ENCODE measurements around the gene KPNA4. TPM values are rescaled to one million over a fixed set of nuclear protein-coding genes. Genes with fewer than 3 reads are reported as not detected.
A peak's percentile ranks its signal among the peaks of the same experiment; 100 is the strongest.

The KPNA4 gene
- total RNA-seq, 2 experiments from 2014 or later = 44.9 to 48.4 TPM

- Mint-ChIP-seq H3K4me1 (ENCODE audit: low read depth) (peaks cover 38% of the 10 kb centered on the region), H3K27me3 (no peaks in the 10 kb centered on the region), H3K27ac (no peak overlapping the region), H3K4me3 (peak overlapping the region; percentile 45), H3K36me3 (peaks cover 36% of the 10 kb centered on the region), H3K9me3 (no peaks in the 10 kb centered on the region)
- intact Hi-C loops (cut with micrococcal nuclease) = loop anchor here (5.0 kb wide), 1 partner anchor 41 kb away; no protein-coding TSS in a partner anchor
- CTCF ChIA-PET = no interaction called here
- DNase-seq = no peak
- POLR2A ChIA-PET = interaction anchor here (0.6 kb wide), 1 partner anchor 45 kb away, joined by 3 read pairs; no protein-coding TSS in a partner anchor
These were observed 118.8 kb downstream of the KPNA4 start for GRCh38 chr3:160446522-160447056.

- H3K4me3 Mint-ChIP-seq = no peak overlapping the region
- intact Hi-C loops (cut with micrococcal nuclease) = loop anchor here (5.0 kb wide), 1 partner anchor 41 kb away; no protein-coding TSS in a partner anchor
- H3K4me1 Mint-ChIP-seq (ENCODE audit: low read depth) = peaks cover 38% of the 10 kb centered on the region
- DNase-seq = no peak
- POLR2A ChIA-PET = interaction anchor here (0.7 kb wide), 1 partner anchor 13 kb away, joined by 5 read pairs; no protein-coding TSS in a partner anchor
- CTCF ChIA-PET = interaction anchor here (1.1 kb wide), 1 partner anchor 33 kb away, joined by 5 read pairs; no protein-coding TSS in a partner anchor
- no peaks in the 10 kb centered on the region for H3K27me3 Mint-ChIP-seq
- H3K27ac Mint-ChIP-seq = no peak overlapping the region
- H3K9me3 Mint-ChIP-seq = no peaks in the 10 kb centered on the region
- H3K36me3 Mint-ChIP-seq = peaks cover 38% of the 10 kb centered on the region
These were observed 119.5 kb downstream of the KPNA4 start for GRCh38 chr3:160445854-160446253.

Other genes starting within 250 kb of the KPNA4 start
- 10 to 100 TPM; 13.4 to 13.9 TPM for gene IFT80, start 166.3 kb downstream of the KPNA4 start, total RNA-seq
- gene SMC4, start 165.9 kb downstream of the KPNA4 start, total RNA-seq = 100 to 1,000 TPM; 143 to 157 TPM
- gene TRIM59, start 115.8 kb downstream of the KPNA4 start, total RNA-seq = 10 to 100 TPM; 27.3 to 30.0 TPM
- gene ARL14, start 111.6 kb upstream of the KPNA4 start, total RNA-seq = not detected
- 1 to 10 TPM; 2.2 to 2.7 TPM for gene PPM1L, start 190.7 kb upstream of the KPNA4 start, total RNA-seq

Data from activated CD4-positive, alpha-beta memory T cell treated with anti-CD3 and anti-CD28 coated beads for 36 hours (primary cell).